Activated naive CD8-positive, alpha-beta T cell (primary cell): Measurements from ENCODE around the gene PANX1.

Experiments used
- H3K27ac Mint-ChIP-seq: one replicate; pipeline ENCODE4 v1.8.0; 2021; ENCODE audit warnings: mixed read lengths
- H3K27me3 Mint-ChIP-seq: one replicate; pipeline ENCODE4 v1.8.0; 2021; ENCODE audit warnings: mixed read lengths
- H3K36me3 Mint-ChIP-seq: one replicate; pipeline ENCODE4 v1.8.0; 2021; ENCODE audit warnings: mixed read lengths
- H3K4me1 Mint-ChIP-seq: one replicate; pipeline ENCODE4 v1.8.0; 2021; ENCODE audit warnings: low read depth, mixed read lengths
- H3K4me3 Mint-ChIP-seq: one replicate; pipeline ENCODE4 v1.8.0; 2021; ENCODE audit warnings: mild to moderate bottlenecking, mixed read lengths
- H3K9me3 Mint-ChIP-seq: one replicate; pipeline ENCODE4 v1.8.0; 2021; ENCODE audit warnings: low read depth, mixed read lengths

PANX1 gene

DNA sequence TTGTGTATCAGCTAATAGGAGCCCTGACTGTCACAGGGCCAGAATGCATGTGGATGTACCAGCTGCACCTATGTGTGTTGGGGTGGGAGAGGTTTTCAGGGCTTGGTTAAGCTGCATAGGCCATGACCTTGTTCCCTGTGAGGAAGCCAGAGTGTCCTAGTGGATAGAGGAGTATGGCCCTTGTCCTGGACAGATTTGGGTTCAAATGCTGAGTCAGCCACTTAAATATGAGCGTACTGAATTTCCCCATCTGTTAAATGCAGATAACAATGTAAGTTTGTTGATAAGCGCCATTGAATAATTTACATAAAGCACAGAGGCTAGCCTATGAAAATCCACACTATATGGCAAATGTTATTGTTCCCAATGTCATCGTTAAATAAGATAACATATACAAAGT, 74.4 kb downstream of the PANX1 start:
- H3K27me3 Mint-ChIP-seq: peaks cover 3% of the 10 kb centered on the region
- no peak overlapping the region for H3K4me3 Mint-ChIP-seq
- no peak overlapping the region for H3K27ac Mint-ChIP-seq
- H3K36me3 Mint-ChIP-seq: no peaks in the 10 kb centered on the region
- peaks cover under 1% of the 10 kb centered on the region for H3K9me3 Mint-ChIP-seq
- no peaks in the 10 kb centered on the region for H3K4me1 Mint-ChIP-seq

DNA sequence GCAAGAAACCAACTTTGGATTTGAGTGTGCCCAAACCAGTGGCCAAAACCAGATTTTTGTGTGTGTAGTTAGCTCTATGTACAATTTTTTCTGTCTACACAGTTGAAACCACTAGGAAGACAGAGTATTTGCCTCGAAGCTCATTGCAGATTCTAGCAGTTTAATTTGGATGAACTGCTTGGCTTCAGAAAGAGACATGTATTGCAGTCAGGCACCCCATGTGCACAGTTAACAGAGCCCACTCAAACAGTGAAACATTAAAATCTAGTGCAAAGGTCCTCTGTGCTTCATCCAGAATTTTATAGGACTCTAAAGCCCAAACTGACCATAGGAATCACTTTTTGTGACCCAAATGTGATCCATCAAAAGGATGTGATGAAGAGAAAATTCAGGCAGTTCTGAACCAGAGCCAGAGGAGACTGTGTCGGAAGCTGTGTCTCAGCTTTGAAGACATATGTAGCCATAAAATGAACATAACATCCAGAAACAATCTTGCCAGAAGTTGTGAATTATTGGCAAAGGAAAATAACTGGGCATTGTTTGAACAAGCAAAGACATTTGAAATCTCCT, 82.7 kb downstream of the PANX1 start:
- peaks cover 1% of the 10 kb centered on the region for H3K27me3 Mint-ChIP-seq
- no peak overlapping the region for H3K27ac Mint-ChIP-seq
- no peak overlapping the region for H3K4me3 Mint-ChIP-seq
- H3K9me3 Mint-ChIP-seq: peaks cover 7% of the 10 kb centered on the region
- no peaks in the 10 kb centered on the region for H3K36me3 Mint-ChIP-seq
- H3K4me1 Mint-ChIP-seq: no peaks in the 10 kb centered on the region

DNA sequence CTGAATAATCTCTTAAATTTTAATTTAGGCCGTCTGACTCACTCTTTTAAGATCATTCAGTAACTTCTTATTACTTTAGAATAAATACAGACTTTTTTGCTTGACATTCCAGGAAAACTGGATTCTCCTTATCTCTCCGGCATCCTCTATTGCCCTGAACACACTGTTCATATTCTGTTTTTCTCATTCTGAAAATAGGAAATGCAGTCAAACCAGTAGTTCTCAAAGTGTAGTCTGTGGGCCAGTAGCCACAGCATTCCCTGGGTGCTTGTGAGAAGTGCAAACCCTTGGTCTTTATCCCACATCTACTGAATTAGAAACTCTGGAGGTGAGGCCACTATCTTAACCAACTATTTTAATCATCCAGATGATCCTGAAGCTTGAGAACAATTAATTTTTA, 84.3 kb downstream of the PANX1 start:
- Mint-ChIP-seq H3K27ac (no peak overlapping the region), H3K4me1 (no peaks in the 10 kb centered on the region)

DNA sequence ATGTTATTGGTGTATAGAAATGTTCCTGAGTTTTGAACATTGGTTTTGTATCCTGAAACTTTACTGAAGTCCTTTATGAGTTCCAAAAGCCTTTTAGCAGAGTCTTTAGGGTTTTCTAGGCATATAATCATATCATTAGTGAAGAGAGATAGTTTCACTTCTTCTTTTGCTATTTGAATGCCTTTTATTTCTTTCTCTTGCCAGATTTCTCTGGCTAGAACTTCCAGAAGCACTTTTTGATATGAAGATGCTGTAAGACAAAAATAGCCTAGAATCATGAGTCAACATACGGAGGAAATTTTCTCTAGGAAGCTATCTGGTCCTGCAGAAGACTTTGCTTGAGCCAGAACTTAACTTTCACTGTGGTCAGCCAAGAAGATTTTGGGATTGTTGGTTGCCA, 89.1 kb downstream of the PANX1 start:
- Mint-ChIP-seq H3K27ac (no peak overlapping the region), H3K9me3 (peaks cover 7% of the 10 kb centered on the region), H3K36me3 (no peaks in the 10 kb centered on the region), H3K27me3 (peaks cover 1% of the 10 kb centered on the region), H3K4me1 (no peaks in the 10 kb centered on the region), H3K4me3 (no peak overlapping the region)

More for the DNA sequence above, 84.3 kb downstream of the PANX1 start:
- Mint-ChIP-seq H3K36me3 (no peaks in the 10 kb centered on the region), H3K27me3 (peaks cover 1% of the 10 kb centered on the region), H3K4me3 (no peak overlapping the region), H3K9me3 (peaks cover 7% of the 10 kb centered on the region)

DNA sequence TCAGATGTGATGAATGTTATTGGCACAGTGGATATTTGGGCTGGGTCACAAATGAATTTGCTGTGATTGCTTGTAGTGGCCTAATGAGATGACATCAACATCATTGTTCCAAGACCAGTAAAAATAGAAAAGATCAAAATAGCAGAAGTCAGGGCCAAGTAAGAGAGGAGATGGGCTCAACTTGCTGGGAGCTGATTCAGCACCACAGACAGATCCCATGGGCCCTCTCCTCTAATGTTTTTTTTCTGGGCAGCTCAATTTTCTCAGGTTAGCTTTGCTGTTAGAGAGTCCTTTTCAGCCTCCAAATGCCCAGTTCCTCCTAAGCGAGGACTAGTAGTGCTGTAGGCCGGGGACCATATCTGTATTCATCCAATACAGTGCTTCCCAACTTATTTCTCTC, 89.7 kb downstream of the PANX1 start:
- Mint-ChIP-seq H3K4me3 (no peak overlapping the region), H3K4me1 (no peaks in the 10 kb centered on the region), H3K27ac (no peak overlapping the region), H3K9me3 (peaks cover 7% of the 10 kb centered on the region), H3K36me3 (no peaks in the 10 kb centered on the region), H3K27me3 (peaks cover 1% of the 10 kb centered on the region)

DNA sequence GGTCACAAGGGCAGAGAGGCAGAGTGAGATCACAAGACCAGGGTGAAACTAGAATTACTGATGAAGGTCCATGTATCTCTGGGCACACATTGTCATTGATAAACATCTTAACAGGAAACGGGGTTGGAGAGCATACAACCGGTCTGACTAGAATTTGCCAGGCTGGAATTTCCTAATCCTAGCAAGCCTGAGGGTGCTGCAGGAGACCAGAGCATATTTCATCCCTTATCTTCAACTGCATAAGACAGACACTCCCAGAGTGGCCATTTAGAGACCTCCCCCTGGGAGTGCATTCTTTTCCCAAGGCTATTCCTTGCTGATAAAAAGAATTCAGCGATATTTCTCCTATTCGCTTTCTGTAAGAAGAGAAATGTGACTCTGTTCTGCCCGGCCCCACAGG, 91.1 kb downstream of the PANX1 start:
- no peaks in the 10 kb centered on the region for H3K27me3 Mint-ChIP-seq
- no peak overlapping the region for H3K27ac Mint-ChIP-seq
- peaks cover 7% of the 10 kb centered on the region for H3K9me3 Mint-ChIP-seq
- H3K4me1 Mint-ChIP-seq: no peaks in the 10 kb centered on the region
- no peak overlapping the region for H3K4me3 Mint-ChIP-seq
- no peaks in the 10 kb centered on the region for H3K36me3 Mint-ChIP-seq

DNA sequence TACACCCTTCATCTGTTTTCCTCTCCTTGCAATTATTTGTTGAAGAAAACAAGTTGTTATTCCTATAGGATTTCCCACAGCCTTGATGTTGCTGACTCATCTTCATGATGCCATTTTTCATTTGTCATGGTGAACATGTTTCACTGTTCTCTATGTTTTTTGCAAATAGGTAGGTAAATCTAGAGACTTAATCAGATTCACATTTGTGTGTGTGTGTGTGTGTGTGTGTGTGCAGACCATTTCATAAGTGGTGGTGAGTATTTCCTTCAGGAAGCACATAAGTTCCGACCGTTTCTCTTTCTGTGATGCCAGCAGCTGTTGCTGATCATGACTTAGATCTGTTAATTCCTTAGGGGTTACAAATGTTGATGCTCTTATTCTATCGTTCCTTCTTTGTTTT, 95.4 kb downstream of the PANX1 start:
- Mint-ChIP-seq H3K36me3 (no peaks in the 10 kb centered on the region), H3K27ac (no peak overlapping the region), H3K9me3 (peaks cover 7% of the 10 kb centered on the region), H3K4me3 (no peak overlapping the region), H3K27me3 (no peaks in the 10 kb centered on the region), H3K4me1 (no peaks in the 10 kb centered on the region)
